Liver (tissue), 9 donors: ENCODE data around the gene NAPA. TPM values are rescaled to one million over a fixed set of nuclear protein-coding genes. Genes with fewer than 3 reads are reported as not detected.

ENCODE experiments used
- DNase-seq: peaks from one replicate; pipeline ENCODE4 v3.0.0-alpha.2; 2017; ENCODE audit warnings: low spot score
- H3K27ac ChIP-seq, 2 donors: one replicate each; pipeline ENCODE4 v1.7.0; 2013; ENCODE audit warnings: inconsistent platforms in 2 of 2, low read length in 2 of 2, control low read depth in 1 of 2, low read depth in 1 of 2, mild to moderate bottlenecking in 1 of 2
- H3K27me3 ChIP-seq, 4 donors: one replicate each; pipeline versions ENCODE4 v1.6.1 to v1.7.0; 2013; ENCODE audit warnings: low read length in 3 of 4, inconsistent platforms in 1 of 4, mild to moderate bottlenecking in 1 of 4, moderate library complexity in 1 of 4; ENCODE audit not compliant: control insufficient read depth in 4 of 4, insufficient read depth in 4 of 4
- H3K36me3 ChIP-seq, 4 donors: one replicate each; pipeline versions ENCODE4 v1.6.1 to v1.7.0; 2013; ENCODE audit warnings: low read length in 3 of 4, mild to moderate bottlenecking in 3 of 4, low read depth in 1 of 4, moderate library complexity in 1 of 4; ENCODE audit not compliant: control insufficient read depth in 4 of 4, insufficient read depth in 3 of 4
- H3K4me1 ChIP-seq, 4 donors: one replicate each; pipeline versions ENCODE4 v1.6.1 to v1.7.0; 2013; ENCODE audit warnings: low read length in 3 of 4, mild to moderate bottlenecking in 3 of 4, moderate library complexity in 1 of 4; ENCODE audit not compliant: control insufficient read depth in 4 of 4, insufficient read depth in 4 of 4
- H3K4me3 ChIP-seq, 3 donors: one replicate each; pipeline versions ENCODE4 v1.6.1 to v1.7.0; 2013; ENCODE audit warnings: low read length in 3 of 3, control low read depth in 1 of 3, low read depth in 1 of 3, mild to moderate bottlenecking in 1 of 3
- H3K9ac ChIP-seq, 2 donors: one replicate each; pipeline ENCODE4 v1.7.0; 2013; ENCODE audit warnings: low read length in 2 of 2, mild to moderate bottlenecking in 2 of 2, moderate library complexity in 2 of 2, control low read depth in 1 of 2, low read depth in 1 of 2
- H3K9me3 ChIP-seq, 4 donors: one replicate each; pipeline versions ENCODE4 v1.6.1 to v1.7.0; 2013; ENCODE audit warnings: low read length in 3 of 4; ENCODE audit not compliant: control insufficient read depth in 4 of 4
- ATF3 ChIP-seq: IDR thresholded peaks from 2 replicates; pipeline ENCODE4 v1.6.1; 2016; ENCODE audit warnings: antibody characterized with exemption
- CTCF ChIP-seq: fragments of 150-350 bp; IDR thresholded peaks from 2 replicates; pipeline ENCODE4 v1.5.1; 2017; ENCODE audit warnings: improper control_type of control experiment, low read depth, low read length; ENCODE audit not compliant: missing input control
- EGR1 ChIP-seq, 2 donors: IDR thresholded peaks; 2 replicates each; pipeline ENCODE4 v1.6.1; 2016 to 2018; ENCODE audit warnings: antibody characterized with exemption in 2 of 2, low read depth in 2 of 2
- FOXA1 ChIP-seq: IDR thresholded peaks from 2 replicates; pipeline ENCODE4 v1.6.1; 2016; ENCODE audit warnings: antibody characterized with exemption
- FOXA2 ChIP-seq: IDR thresholded peaks from 2 replicates; pipeline ENCODE4 v1.6.1; 2016; ENCODE audit warnings: antibody characterized with exemption
- GABPA ChIP-seq, 2 donors: IDR thresholded peaks in 1 of 2; conservative IDR thresholded peaks in 1 of 2; 2 replicates each; pipeline ENCODE4 v1.6.1; 2016; ENCODE audit warnings: antibody characterized with exemption in 2 of 2, mild to moderate bottlenecking in 1 of 2, moderate library complexity in 1 of 2
- HNF4A ChIP-seq, 2 donors: conservative IDR thresholded peaks; 2 replicates each; pipeline ENCODE4 v1.6.1; 2016; ENCODE audit warnings: antibody characterized with exemption in 2 of 2, mild to moderate bottlenecking in 2 of 2
- HNF4G ChIP-seq: IDR thresholded peaks from 2 replicates; pipeline ENCODE4 v1.6.1; 2016; ENCODE audit warnings: antibody characterized with exemption
- JUND ChIP-seq, 2 donors: IDR thresholded peaks; 2 replicates each; pipeline ENCODE4 v1.6.1; 2016; ENCODE audit warnings: antibody characterized with exemption in 2 of 2
- MAX ChIP-seq: IDR thresholded peaks from 2 replicates; pipeline ENCODE4 v1.6.1; 2016; ENCODE audit warnings: antibody characterized with exemption
- NR2F2 ChIP-seq: IDR thresholded peaks from 2 replicates; pipeline ENCODE4 v1.6.1; 2016; ENCODE audit warnings: antibody characterized with exemption
- RAD21 ChIP-seq, 2 donors: IDR thresholded peaks; 2 replicates each; pipeline ENCODE4 v1.6.1; 2016; ENCODE audit warnings: antibody characterized with exemption in 2 of 2, mild to moderate bottlenecking in 2 of 2
- REST ChIP-seq: IDR thresholded peaks from 2 replicates; pipeline ENCODE4 v1.6.1; 2016; ENCODE audit warnings: antibody characterized with exemption, mild to moderate bottlenecking
- RXRA ChIP-seq, 2 donors: IDR thresholded peaks; 2 replicates each; pipeline ENCODE4 v1.6.1; 2017 to 2018; ENCODE audit warnings: antibody characterized with exemption in 2 of 2, mild to moderate bottlenecking in 1 of 2
- SP1 ChIP-seq: IDR thresholded peaks from 2 replicates; pipeline ENCODE4 v1.6.1; 2018; ENCODE audit warnings: antibody characterized with exemption, mild to moderate bottlenecking
- TAF1 ChIP-seq: conservative IDR thresholded peaks from 2 replicates; pipeline ENCODE4 v1.6.1; 2016; ENCODE audit warnings: antibody characterized with exemption, mild to moderate bottlenecking
- ZBTB33 ChIP-seq: IDR thresholded peaks from 2 replicates; pipeline ENCODE4 v1.6.1; 2016; ENCODE audit warnings: antibody characterized with exemption
- WGBS: extraction: QIAGEN DNeasy Blood & Tissue Kit; methylation state at CpG from one replicate; pipeline ENCODE4 v1.1.7; 2013; 5-methylcytosine and 5-hydroxymethylcytosine counted together
- polyA plus RNA-seq, 2 donors: library from polyadenylated mRNA; stranded (reverse) in 1 of 2; unstranded in 1 of 2; fragments of 200-250 nt in 1 of 2; fragments of >200 nt in 1 of 2; fragmentation: Nextera tagmentation in 1 of 2; extraction: Ambion mirVana in 1 of 2; gene quantifications; one replicate each; pipeline versions ENCODE4 v1.2.1 to v1.2.3, GENCODE V29; 2013 to 2015
- total RNA-seq, 2 donors: library from RNA; depleted of rRNA; stranded (reverse); fragments of >200 nt; gene quantifications; one replicate each; pipeline ENCODE4 v1.2.3, GENCODE V29; 2014
- donor health status: healthy.
- donor health status: healthy.
- donor health status: healthy.
- donor health status: healthy.
- donor health status: healthy.

NAPA gene
- total and polyA plus RNA-seq, 4 donors = 73.4 to 132 (median 120) TPM

- peaks cover 0 to 14% (median 9%) of the 10 kb centered on the region in 4 donors for H3K4me1 ChIP-seq
- no peak overlapping the region for H3K9ac ChIP-seq
- H3K27ac ChIP-seq = no peak overlapping the region
- peak overlapping the region in 1 of 3 donors; percentile 6 for H3K4me3 ChIP-seq
- no peaks in the 10 kb centered on the region for H3K36me3 ChIP-seq
- 9% methylated on average over 95 of the region's 95 CpGs for WGBS
- peaks cover 0 to 3% (median under 1%) of the 10 kb centered on the region in 4 donors for H3K9me3 ChIP-seq
- H3K27me3 ChIP-seq = peaks cover 5 to 14% (median 7%) of the 10 kb centered on the region in 4 donors
- TF ChIP-seq REST (no peak), TAF1 (no peak), SP1 (no peak), ZBTB33 (no peak), FOXA2 (no peak)
- peak; percentile 68 for DNase-seq
Measured at GRCh38 chr19:47447470-47448359, 67.1 kb downstream of the NAPA start.

GRCh38 chr19:47446534-47447469, 68.1 kb downstream of the NAPA start:
- H3K4me1 ChIP-seq = peaks cover 0 to 14% (median 9%) of the 10 kb centered on the region in 4 donors
- H3K4me3 ChIP-seq = no peak overlapping the region
- H3K9me3 ChIP-seq = peaks cover 0 to 3% (median under 1%) of the 10 kb centered on the region in 4 donors
- DNase-seq = no peak
- no peak overlapping the region for H3K27ac ChIP-seq
- no peak for TF ChIP-seq JUND (IDR thresholded peaks at IDR 0.05)
- TF ChIP-seq ATF3 = no peak
- no peak for TF ChIP-seq FOXA1
- TF ChIP-seq CTCF = no peak
- TF ChIP-seq HNF4G = no peak
- no peak for TF ChIP-seq NR2F2
- TF ChIP-seq FOXA2 = no peak
- TF ChIP-seq GABPA (IDR thresholded peaks at IDR 0.05 in 1 of 2, conservative IDR thresholded peaks at IDR 0.05 in 1 of 2) = no peak
- no peak for TF ChIP-seq RXRA (IDR thresholded peaks at IDR 0.05)
- TF ChIP-seq RAD21 (IDR thresholded peaks at IDR 0.05) = no peak
- no peak for TF ChIP-seq ZBTB33
- TF ChIP-seq MAX = no peak
- TF ChIP-seq TAF1 = no peak
- no peak for TF ChIP-seq EGR1 (IDR thresholded peaks at IDR 0.05; ENCODE audit: low read depth in 2 of 2)
- TF ChIP-seq SP1 = no peak
- TF ChIP-seq HNF4A (conservative IDR thresholded peaks at IDR 0.05) = no peak
- no peak overlapping the region for H3K9ac ChIP-seq
- H3K36me3 ChIP-seq = no peaks in the 10 kb centered on the region
- 19% methylated on average over 28 of the region's 28 CpGs for WGBS
- peaks cover 6 to 14% (median 8%) of the 10 kb centered on the region in 4 donors for H3K27me3 ChIP-seq
